Breast epithelium (tissue), 3 donors: ENCODE measurements around the gene ADCY2.

Experiments used
- POLR2A ChIP-seq: fragments of 450-650 bp; IDR thresholded peaks from one replicate; pipeline ENCODE4 v1.6.1; 2016; ENCODE audit warnings: antibody characterized with exemption, mild to moderate bottlenecking, moderate library complexity
- POLR2AphosphoS5 ChIP-seq, 3 donors: sonication (generic); formaldehyde crosslinking; IDR thresholded peaks; one replicate each; pipeline ENCODE4 v1.6.1; 2017; ENCODE audit warnings: antibody characterized with exemption in 3 of 3
- TF ChIP-seq, protein P1 (sequence below), 3 donors: fragments of 450-650 bp; IDR thresholded peaks; one replicate each; pipeline ENCODE4 v1.5.1; 2016 to 2017; ENCODE audit warnings: antibody characterized with exemption in 3 of 3, mild to moderate bottlenecking in 3 of 3, moderate library complexity in 3 of 3

GRCh38 chr5:7801891-7802614 lies 406.1 kb downstream of the ADCY2 start:
- TF ChIP-seq POLR2AphosphoS5 (IDR thresholded peaks at IDR 0.05) (no peak), POLR2A (no peak)
- TF ChIP-seq, protein P1, sequence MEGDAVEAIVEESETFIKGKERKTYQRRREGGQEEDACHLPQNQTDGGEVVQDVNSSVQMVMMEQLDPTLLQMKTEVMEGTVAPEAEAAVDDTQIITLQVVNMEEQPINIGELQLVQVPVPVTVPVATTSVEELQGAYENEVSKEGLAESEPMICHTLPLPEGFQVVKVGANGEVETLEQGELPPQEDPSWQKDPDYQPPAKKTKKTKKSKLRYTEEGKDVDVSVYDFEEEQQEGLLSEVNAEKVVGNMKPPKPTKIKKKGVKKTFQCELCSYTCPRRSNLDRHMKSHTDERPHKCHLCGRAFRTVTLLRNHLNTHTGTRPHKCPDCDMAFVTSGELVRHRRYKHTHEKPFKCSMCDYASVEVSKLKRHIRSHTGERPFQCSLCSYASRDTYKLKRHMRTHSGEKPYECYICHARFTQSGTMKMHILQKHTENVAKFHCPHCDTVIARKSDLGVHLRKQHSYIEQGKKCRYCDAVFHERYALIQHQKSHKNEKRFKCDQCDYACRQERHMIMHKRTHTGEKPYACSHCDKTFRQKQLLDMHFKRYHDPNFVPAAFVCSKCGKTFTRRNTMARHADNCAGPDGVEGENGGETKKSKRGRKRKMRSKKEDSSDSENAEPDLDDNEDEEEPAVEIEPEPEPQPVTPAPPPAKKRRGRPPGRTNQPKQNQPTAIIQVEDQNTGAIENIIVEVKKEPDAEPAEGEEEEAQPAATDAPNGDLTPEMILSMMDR (IDR thresholded peaks at IDR 0.05), result no peak
